ENCODE data around the gene EVI5L.

- TF ChIP-seq CTCF (IDR thresholded peaks at IDR 0.05): no peak
- TF ChIP-seq REST (IDR thresholded peaks at IDR 0.05; ENCODE audit: insufficient read depth in 1 of 2, low read depth in 2 of 2, low read length in 1 of 2): no peak
These were observed 69.8 kb downstream of the EVI5L start for GRCh38 chr19:7899751-7900378.

Measured in Panc1 (cell line).